Neural cell (in vitro differentiated cells): ENCODE data around the gene ETFA. TPM values are rescaled to one million over a fixed set of nuclear protein-coding genes. Genes with fewer than 3 reads are reported as not detected.

Experiments
- H2AFZ ChIP-seq: fragments of 200-600, 300-800 bp; sonication (generic), shearing (Covaris generic); 2 replicates; pipeline ENCODE4 v1.6.0; 2014; ENCODE audit warnings: low read depth, mild to moderate bottlenecking, antibody characterized with exemption, low read length, moderate library complexity
- H3F3A ChIP-seq: fragments of 200-600 bp; shearing (Covaris generic); 2 replicates; pipeline ENCODE4 v1.6.1; 2016; ENCODE audit warnings: mild to moderate bottlenecking, moderate library complexity, mixed read lengths, antibody characterized with exemption, low read length; ENCODE audit not compliant: insufficient read depth, poor library complexity, severe bottlenecking
- H3K27ac ChIP-seq: fragments of 200-600, 300-800 bp; sonication (generic), shearing (Covaris generic); 2 replicates; pipeline ENCODE4 v1.5.1; 2014; ENCODE audit warnings: mild to moderate bottlenecking, low read length, moderate library complexity
- H3K27me3 ChIP-seq: fragments of 300-800, 200-600 bp; sonication (generic), shearing (Covaris generic); 2 replicates; pipeline ENCODE4 v1.6.0; 2014; ENCODE audit warnings: mild to moderate bottlenecking, low read depth, low read length, moderate library complexity; ENCODE audit not compliant: insufficient read depth
- H3K36me3 ChIP-seq: fragments of 300-800, 200-600 bp; sonication (generic), shearing (Covaris generic); 2 replicates; pipeline ENCODE4 v1.5.1; 2014; ENCODE audit warnings: mild to moderate bottlenecking, antibody characterized with exemption, low read length, moderate library complexity; ENCODE audit not compliant: insufficient read depth
- H3K4me2 ChIP-seq: fragments of 300-800, 200-600 bp; sonication (generic), shearing (Covaris generic); 2 replicates; pipeline ENCODE4 v1.6.0; 2014; ENCODE audit warnings: mild to moderate bottlenecking, low read length
- H3K4me3 ChIP-seq: fragments of 300-800, 200-600 bp; sonication (generic), shearing (Covaris generic); 2 replicates; pipeline ENCODE4 v1.5.1; 2014; ENCODE audit warnings: mild to moderate bottlenecking, low read length, moderate library complexity
- H3K79me2 ChIP-seq: fragments of 200-600 bp; shearing (Covaris generic); replicated peaks from 2 replicates; pipeline ENCODE4 v1.6.0; 2014; ENCODE audit warnings: mild to moderate bottlenecking, low read length, moderate library complexity; ENCODE audit not compliant: insufficient read depth
- H3K9ac ChIP-seq: fragments of 300-800, 200-600 bp; sonication (generic), shearing (Covaris generic); 2 replicates; pipeline ENCODE4 v1.6.1; 2016; ENCODE audit warnings: mild to moderate bottlenecking, low read length, mixed read lengths
- H3K9me2 ChIP-seq: fragments of 200-600 bp; shearing (Covaris generic); 2 replicates; pipeline ENCODE4 v1.6.1; 2016; ENCODE audit warnings: mild to moderate bottlenecking, low read length, mixed read lengths; ENCODE audit not compliant: insufficient read depth
- H3K9me3 ChIP-seq: fragments of 200-600, 300-800 bp; sonication (generic), shearing (Covaris generic); 2 replicates; pipeline ENCODE4 v1.6.1; 2016; ENCODE audit warnings: mild to moderate bottlenecking, mixed run types, low read length, moderate library complexity, mixed read lengths
- H4K20me1 ChIP-seq: fragments of 200-600 bp; shearing (Covaris generic); 2 replicates; pipeline ENCODE4 v1.6.1; 2016; ENCODE audit warnings: mild to moderate bottlenecking, mixed run types; ENCODE audit not compliant: insufficient read depth
- EP300 ChIP-seq: fragments of 450-650 bp; conservative IDR thresholded peaks from 2 replicates; pipeline ENCODE4 v1.6.1; 2014; ENCODE audit warnings: antibody characterized with exemption, mild to moderate bottlenecking, moderate library complexity; ENCODE audit not compliant: poor library complexity, severe bottlenecking
- EZH2 ChIP-seq: fragments of 200-600, 300-800 bp; shearing (Covaris generic), sonication (generic); IDR thresholded peaks from 2 replicates; pipeline ENCODE4 v1.6.1; 2014; ENCODE audit warnings: antibody characterized with exemption, low read length, borderline replicate concordance, mild to moderate bottlenecking; ENCODE audit not compliant: insufficient read depth, poor library complexity, severe bottlenecking
- MXI1 ChIP-seq: fragments of 450-650 bp; conservative IDR thresholded peaks from 2 replicates; pipeline ENCODE4 v1.6.1; 2014; ENCODE audit warnings: antibody characterized with exemption, mild to moderate bottlenecking; ENCODE audit not compliant: poor library complexity, severe bottlenecking
- POLR2AphosphoS5 ChIP-seq: IDR thresholded peaks from 2 replicates; pipeline ENCODE4 v1.6.1; 2012
- TAF1 ChIP-seq: IDR thresholded peaks from 2 replicates; pipeline ENCODE4 v1.6.1; 2012; ENCODE audit warnings: low read depth
- polyA plus RNA-seq: library from polyadenylated mRNA; depleted of rRNA; stranded (reverse); fragments of >200 nt; gene quantifications from 2 replicates; pipeline ENCODE4 v1.2.3, GENCODE V29; 2014

Gene ETFA
- polyA plus RNA-seq, 1 donor from 2014 or later, result 145 TPM

DNA sequence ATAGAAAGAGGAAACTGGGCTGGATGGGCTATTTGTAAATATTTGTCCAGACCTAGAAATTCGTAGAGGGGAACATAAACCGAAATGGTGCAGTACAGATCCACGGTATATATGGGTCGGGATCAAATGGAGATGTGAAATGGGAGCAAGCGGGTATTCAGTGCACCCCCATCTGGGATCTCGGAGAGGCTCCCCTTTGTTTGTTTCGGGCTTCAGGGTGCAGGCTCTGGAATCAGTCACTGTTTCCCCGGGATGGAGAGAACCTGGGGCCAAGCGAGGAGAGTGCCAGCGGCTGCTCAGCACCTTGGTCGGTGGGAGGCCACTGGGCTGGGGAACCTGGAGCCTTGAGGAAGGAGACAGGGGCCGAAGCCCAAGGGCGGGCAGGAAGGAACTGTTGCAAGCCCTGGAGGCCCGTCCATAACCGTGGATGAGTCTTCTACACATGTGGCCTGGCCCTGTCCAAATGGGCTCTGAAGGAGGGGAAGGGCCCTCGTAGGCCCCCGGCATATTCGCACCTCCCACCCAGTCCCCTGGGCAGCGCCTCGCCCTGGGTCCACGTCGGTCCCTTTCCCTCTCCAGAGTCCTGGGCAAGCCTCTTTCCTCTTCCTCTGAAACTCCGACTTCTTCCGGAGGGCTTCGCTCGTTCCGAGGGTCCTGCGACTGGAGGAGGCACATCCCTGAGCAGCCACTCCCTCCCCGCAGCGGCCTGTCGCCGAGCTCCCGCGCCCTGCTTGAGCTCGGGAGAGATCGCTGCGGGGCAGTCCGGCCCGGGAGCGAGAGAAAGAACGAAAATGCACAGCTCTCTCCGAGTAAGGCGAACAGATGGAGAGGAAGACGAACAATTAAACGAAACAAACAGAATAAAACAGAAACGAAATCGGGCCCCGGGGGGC, 28.3 kb upstream of the ETFA start:
- Histone ChIP-seq H3K27me3 (peaks cover 100% of the 10 kb centered on the region), H3F3A (no peaks in the 10 kb centered on the region), H3K9ac (no peak overlapping the region), H3K36me3 (no peaks in the 10 kb centered on the region), H3K79me2 (no peaks in the 10 kb centered on the region), H3K4me3 (peak overlapping the region; percentile 56), H4K20me1 (no peaks in the 10 kb centered on the region), H3K9me3 (peaks cover 4% of the 10 kb centered on the region), H3K4me2 (no peak overlapping the region), H3K27ac (no peak overlapping the region), H3K9me2 (no peaks in the 10 kb centered on the region), H2AFZ (no peak overlapping the region)
- TF ChIP-seq EP300 (no peak), EZH2 (peak; percentile 22), POLR2AphosphoS5 (peak; percentile 80)

DNA sequence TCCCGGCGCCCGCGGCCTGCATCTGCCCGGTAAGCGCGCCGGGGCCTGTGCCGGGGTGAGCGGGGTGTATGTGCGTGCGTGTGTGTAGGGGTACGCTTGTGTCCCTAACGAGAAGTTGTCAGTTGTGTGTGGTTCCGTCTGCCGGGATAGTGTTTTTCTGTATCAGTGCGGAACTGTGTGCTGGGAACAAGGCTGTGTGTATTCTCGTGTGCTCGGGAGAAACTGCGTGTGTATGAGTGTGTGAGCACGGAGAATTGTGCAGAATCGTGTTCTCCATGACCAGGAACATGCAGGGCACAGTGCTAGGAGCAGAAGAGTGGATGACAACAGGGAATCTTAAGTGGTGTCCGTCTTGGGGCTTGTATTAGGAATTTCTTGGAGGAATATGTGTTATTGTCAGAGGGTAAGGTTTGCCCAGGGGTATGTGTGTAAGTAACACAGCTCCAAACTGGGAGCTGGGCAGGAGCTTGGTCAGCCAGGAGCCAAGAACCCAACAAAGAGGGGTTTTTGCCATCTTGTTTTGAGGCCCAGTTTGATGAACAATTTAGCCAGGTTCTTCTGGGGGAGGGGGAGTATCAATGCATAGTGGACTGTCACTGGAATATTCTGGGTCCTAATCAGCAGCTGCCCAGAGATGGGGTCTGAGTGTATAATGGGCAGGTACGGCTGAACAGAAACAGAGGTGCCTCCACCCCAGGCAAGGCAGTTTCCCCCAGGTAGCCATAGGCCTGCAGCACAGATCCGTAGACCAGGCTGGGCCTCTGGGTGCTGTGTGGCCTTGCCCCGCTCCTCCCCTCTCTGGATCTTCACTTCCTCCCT, 27.4 kb upstream of the ETFA start:
- Histone ChIP-seq H3K9me2 (no peaks in the 10 kb centered on the region), H4K20me1 (no peaks in the 10 kb centered on the region), H3K79me2 (no peaks in the 10 kb centered on the region), H3K36me3 (no peaks in the 10 kb centered on the region), H3K4me2 (no peak overlapping the region), H3F3A (no peaks in the 10 kb centered on the region), H3K9me3 (peaks cover 4% of the 10 kb centered on the region), H3K27me3 (peaks cover 100% of the 10 kb centered on the region), H3K4me3 (peak overlapping the region; percentile 53), H3K27ac (no peak overlapping the region), H3K9ac (no peak overlapping the region), H2AFZ (no peak overlapping the region)
- TF ChIP-seq POLR2AphosphoS5 (peak; percentile 35), TAF1 (no peak)

DNA sequence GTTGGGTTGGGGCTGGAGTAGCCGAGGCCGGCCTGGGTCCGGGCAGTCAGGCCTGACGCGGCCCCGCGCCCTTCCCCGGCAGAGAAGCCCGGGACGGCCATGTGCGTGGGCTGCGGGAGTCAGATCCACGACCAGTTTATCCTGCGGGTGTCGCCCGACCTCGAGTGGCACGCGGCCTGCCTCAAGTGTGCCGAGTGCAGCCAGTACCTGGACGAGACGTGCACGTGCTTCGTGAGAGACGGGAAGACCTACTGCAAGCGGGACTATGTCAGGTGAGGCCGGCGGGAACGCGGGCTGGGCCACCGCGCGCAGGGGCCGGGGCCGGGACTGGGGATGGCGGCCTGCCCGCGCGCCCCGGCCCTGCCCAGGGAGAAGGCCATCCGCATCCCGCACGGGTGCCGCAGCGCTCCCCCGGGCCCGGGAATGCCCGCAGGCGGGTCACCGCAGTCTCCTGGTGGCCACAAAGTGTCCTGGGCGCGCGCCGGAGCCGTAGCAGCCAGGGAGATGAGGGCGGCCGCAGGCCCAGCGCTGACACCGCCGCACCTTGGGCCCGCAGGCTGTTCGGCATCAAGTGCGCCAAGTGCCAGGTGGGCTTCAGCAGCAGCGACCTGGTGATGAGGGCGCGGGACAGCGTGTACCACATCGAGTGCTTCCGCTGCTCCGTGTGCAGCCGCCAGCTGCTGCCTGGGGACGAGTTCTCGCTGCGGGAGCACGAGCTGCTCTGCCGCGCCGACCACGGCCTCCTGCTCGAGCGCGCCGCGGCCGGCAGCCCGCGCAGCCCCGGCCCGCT, 26.6 kb upstream of the ETFA start:
- Histone ChIP-seq H3K9me2 (no peaks in the 10 kb centered on the region), H2AFZ (no peak overlapping the region), H3K4me3 (peak overlapping the region; percentile 53), H3K4me2 (no peak overlapping the region), H4K20me1 (no peaks in the 10 kb centered on the region), H3F3A (no peaks in the 10 kb centered on the region), H3K9ac (no peak overlapping the region), H3K27ac (no peak overlapping the region), H3K27me3 (peaks cover 100% of the 10 kb centered on the region), H3K36me3 (no peaks in the 10 kb centered on the region), H3K79me2 (no peaks in the 10 kb centered on the region), H3K9me3 (peaks cover 4% of the 10 kb centered on the region)
- no peak for TF ChIP-seq MXI1
